Spleen (tissue), 11 donors: ENCODE data around the gene C9orf78. TPM values are rescaled to one million over a fixed set of nuclear protein-coding genes. Genes with fewer than 3 reads are reported as not detected.
A peak's percentile ranks its signal among the peaks of the same experiment; 100 is the strongest.

Experiments used
- DNase-seq: peaks from one replicate; pipeline ENCODE4 v3.0.0-alpha.2; 2020
- H3K27ac ChIP-seq, 8 donors: fragments of 200-600 bp; sonication (generic) in 7 of 8; 1 replicate in 4 of 8; 2 replicates in 4 of 8; pipeline versions ENCODE4 v1.5.0 to v1.8.0; 2016 to 2021; ENCODE audit warnings: inconsistent platforms in 4 of 8, mild to moderate bottlenecking in 4 of 8, moderate library complexity in 1 of 8
- H3K27me3 ChIP-seq, 7 donors: fragments of 200-600 bp; sonication (generic) in 6 of 7; replicated peaks in 1 of 7; 1 replicate in 4 of 7; 2 replicates in 3 of 7; pipeline versions ENCODE4 v1.5.0 to v1.8.0; 2016 to 2021; ENCODE audit warnings: inconsistent platforms in 3 of 7, mild to moderate bottlenecking in 1 of 7
- H3K36me3 ChIP-seq, 6 donors: fragments of 200-600 bp; sonication (generic) in 5 of 6; 1 replicate in 4 of 6; 2 replicates in 2 of 6; pipeline versions ENCODE4 v1.5.0 to v1.8.0; 2016 to 2021; ENCODE audit warnings: inconsistent platforms in 2 of 6
- H3K4me1 ChIP-seq, 6 donors: fragments of 200-600 bp; sonication (generic) in 5 of 6; 1 replicate in 3 of 6; 2 replicates in 3 of 6; pipeline versions ENCODE4 v1.5.0 to v1.8.0; 2016 to 2021; ENCODE audit warnings: inconsistent platforms in 3 of 6
- H3K4me3 ChIP-seq, 8 donors: fragments of 200-600 bp; sonication (generic) in 7 of 8; 1 replicate in 4 of 8; 2 replicates in 4 of 8; pipeline versions ENCODE4 v1.5.0 to v1.8.0; 2016 to 2021; ENCODE audit warnings: inconsistent platforms in 4 of 8, mild to moderate bottlenecking in 4 of 8, moderate library complexity in 2 of 8
- H3K9me3 ChIP-seq, 8 donors: fragments of 200-600 bp; sonication (generic) in 7 of 8; 1 replicate in 4 of 8; 2 replicates in 4 of 8; pipeline versions ENCODE4 v1.5.0 to v1.8.0; 2016 to 2021; ENCODE audit warnings: inconsistent platforms in 4 of 8
- CTCF ChIP-seq, 11 experiments: fragments of 200-600 bp in 7 of 11; fragments of 450-650 bp in 4 of 11; sonication (generic) in 4 of 11; IDR thresholded peaks in 8 of 11; conservative IDR thresholded peaks in 3 of 11; 1 replicate in 7 of 11; 2 replicates in 4 of 11; pipeline versions ENCODE4 v1.4.0 to v1.8.0; 2016 to 2021; ENCODE audit warnings: antibody characterized with exemption in 11 of 11, inconsistent platforms in 4 of 11, mild to moderate bottlenecking in 1 of 11
- POLR2A ChIP-seq, 3 donors: fragments of 450-650 bp; IDR thresholded peaks; one replicate each; pipeline ENCODE4 v1.5.1; 2017; ENCODE audit warnings: antibody characterized with exemption in 3 of 3, mild to moderate bottlenecking in 1 of 3
- POLR2AphosphoS5 ChIP-seq, 3 donors: sonication (generic); formaldehyde crosslinking; IDR thresholded peaks; one replicate each; pipeline ENCODE4 v1.5.1; 2017; ENCODE audit warnings: antibody characterized with exemption in 3 of 3
- WGBS, 5 donors: extraction: QIAGEN DNeasy Blood & Tissue Kit in 3 of 5; methylation state at CpG; one replicate each; pipeline versions ENCODE4 v1.1.5 to v1.1.7; 2013 to 2018; 5-methylcytosine and 5-hydroxymethylcytosine counted together
- intact Hi-C: fragments of 100-400 bp; cut with DNase I; formaldehyde crosslinking; loops from one replicate; pipeline ENCODE4 v1.15.0; 2023; ENCODE audit warnings: low total_unique reads
- polyA plus RNA-seq, 3 donors: library from polyadenylated mRNA; stranded (reverse); fragments of 200-250 nt; gene quantifications; one replicate each; pipeline ENCODE4 v1.2.1, GENCODE V29; 2013
- total RNA-seq, 7 donors: library from RNA; depleted of rRNA in 3 of 7; stranded (reverse); fragments of >200 nt in 3 of 7; fragmentation: NEBNext Ultra II Directional in 4 of 7; extraction: Animal tissue kit (Norgen Biotek cat#: 25700) in 4 of 7; gene quantifications; one replicate each; pipeline versions ENCODE4 v1.1.0 to v1.2.1, GENCODE V29; 2016 to 2021
- donor health status: healthy with polysubstance abuse.
- donor health status: DM: no; HTN: no; CAD: no; lungs with moderate emphysema.
- donor health status: DM: no; HTN: no; CAD: no.
- donor health status: Bipolar disorder and iron deficiency.
- donor health status: healthy.
- donor health status: DM: no; HTN: no; CAD: no.
- donor health status: DM: yes; HTN: yes; CAD: no.

Gene C9orf78
- total and polyA plus RNA-seq, 10 donors = 35.6 to 105 (median 48.7) TPM

- peaks cover 0 to 28% (median 5%) of the 10 kb centered on the region in 6 donors for H3K4me1 ChIP-seq
- intact Hi-C loops = no loop called here
- TF ChIP-seq POLR2AphosphoS5 (IDR thresholded peaks at IDR 0.05) (no peak), CTCF (IDR thresholded peaks at IDR 0.05 in 8 of 11, conservative IDR thresholded peaks at IDR 0.05 in 3 of 11) (no peak), POLR2A (IDR thresholded peaks at IDR 0.05) (no peak)
- peaks cover 0 to 98% (median 77%) of the 10 kb centered on the region in 6 donors for H3K36me3 ChIP-seq
- no peaks in the 10 kb centered on the region for H3K9me3 ChIP-seq
- H3K27ac ChIP-seq = no peak overlapping the region
- no peak for DNase-seq
- no peak overlapping the region for H3K4me3 ChIP-seq
- WGBS, 5 donors = 83 to 89% (median 87%) methylated on average over 6 of the region's 6 CpGs
- no peaks in the 10 kb centered on the region for H3K27me3 ChIP-seq
These were observed 24.3 kb downstream of the C9orf78 start for GRCh38 chr9:129810788-129811187.

GRCh38 chr9:129810116-129810515 is 25.0 kb downstream of the C9orf78 start:
- 92 to 97% (median 95%) methylated on average over 3 to 11 of the region's 11 CpGs for WGBS, 5 donors
- peaks cover 0 to 32% (median 8%) of the 10 kb centered on the region in 6 donors for H3K4me1 ChIP-seq
- TF ChIP-seq CTCF (IDR thresholded peaks at IDR 0.05 in 8 of 11, conservative IDR thresholded peaks at IDR 0.05 in 3 of 11) (no peak), POLR2AphosphoS5 (IDR thresholded peaks at IDR 0.05) (peak in 1 of 3 donors; percentile 11)
- no peak overlapping the region for H3K4me3 ChIP-seq
- no peak overlapping the region for H3K27ac ChIP-seq
- intact Hi-C loops = no loop called here
- H3K36me3 ChIP-seq = peaks cover 0 to 98% (median 70%) of the 10 kb centered on the region in 6 donors
- H3K9me3 ChIP-seq = no peaks in the 10 kb centered on the region
- DNase-seq = no peak
- no peaks in the 10 kb centered on the region for H3K27me3 ChIP-seq

GRCh38 chr9:129809346-129809745 is 25.7 kb downstream of the C9orf78 start:
- Histone ChIP-seq H3K36me3 (peaks cover 0 to 98% (median 63%) of the 10 kb centered on the region in 6 donors), H3K27me3 (no peaks in the 10 kb centered on the region), H3K27ac (no peak overlapping the region), H3K4me3 (no peak overlapping the region), H3K4me1 (peaks cover under 1 to 40% (median 13%) of the 10 kb centered on the region in 6 donors), H3K9me3 (no peaks in the 10 kb centered on the region)
- no peak for DNase-seq
- intact Hi-C loops = no loop called here
- WGBS, 5 donors = 68 to 82% (median 73%) methylated on average over 10 to 11 of the region's 11 CpGs
- TF ChIP-seq POLR2AphosphoS5 (IDR thresholded peaks at IDR 0.05) = no peak
- no peak for TF ChIP-seq POLR2A (IDR thresholded peaks at IDR 0.05)
- TF ChIP-seq CTCF (IDR thresholded peaks at IDR 0.05 in 8 of 11, conservative IDR thresholded peaks at IDR 0.05 in 3 of 11) = no peak

- peaks cover 8 to 56% (median 22%) of the 10 kb centered on the region in 6 donors for H3K4me1 ChIP-seq
- no peak for DNase-seq
- H3K27me3 ChIP-seq = no peaks in the 10 kb centered on the region
- H3K36me3 ChIP-seq = peaks cover 0 to 68% (median 37%) of the 10 kb centered on the region in 6 donors
- WGBS, 5 donors = 41 to 58% (median 54%) methylated on average over 4 of the region's 4 CpGs
- intact Hi-C loops = no loop called here
- no peaks in the 10 kb centered on the region for H3K9me3 ChIP-seq
- TF ChIP-seq POLR2AphosphoS5 (IDR thresholded peaks at IDR 0.05) = no peak
- no peak for TF ChIP-seq POLR2A (IDR thresholded peaks at IDR 0.05)
- TF ChIP-seq CTCF (IDR thresholded peaks at IDR 0.05 in 8 of 11, conservative IDR thresholded peaks at IDR 0.05 in 3 of 11) = no peak
- peak overlapping the region in 1 of 8 donors; percentile 6 for H3K4me3 ChIP-seq
- H3K27ac ChIP-seq = peak overlapping the region in 5 of 8 donors; percentile 50 to 69 (median 62)
These were observed 29.0 kb downstream of the C9orf78 start for GRCh38 chr9:129806061-129806460.
